Measurements from ENCODE around the gene CALHM3. TPM values are rescaled to one million over a fixed set of nuclear protein-coding genes. Genes with fewer than 3 reads are reported as not detected.
"Not testable (repeated sequence)": the region's sequence is repeated elsewhere in the genome, so short reads cannot be mapped to it uniquely, and the experiment has no call there.

Gene CALHM3
- total RNA-seq, 1 donor from 2014 or later = not detected

DNA sequence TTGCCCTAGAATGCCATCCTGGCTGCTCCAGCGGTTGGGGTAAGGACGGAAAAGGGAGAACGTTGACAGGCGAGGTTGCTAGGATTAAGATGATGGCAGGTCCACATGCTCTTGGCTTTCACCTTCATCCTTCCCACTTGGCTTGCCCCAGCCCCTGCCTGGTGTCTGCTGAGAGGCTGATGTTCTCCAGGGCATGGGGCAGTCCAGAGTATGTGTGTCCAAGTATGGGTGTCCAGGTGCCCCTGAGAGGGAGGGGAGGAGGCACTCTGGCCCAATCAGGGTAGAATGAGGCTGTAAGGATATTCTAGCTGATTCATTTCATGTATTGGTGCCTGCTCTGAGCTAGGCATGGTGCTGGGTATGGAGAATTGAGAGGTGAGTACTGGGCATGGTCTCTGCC, 27.0 kb upstream of the CALHM3 start:
- H3K4me1 ChIP-seq = peaks cover 8% of the 10 kb centered on the region
- intact Hi-C loops (cut with DNase I) = no loop called here
- H3K36me3 ChIP-seq = no peaks in the 10 kb centered on the region
- no peaks in the 10 kb centered on the region for H3K9me3 ChIP-seq
- DNase-seq (ENCODE audit: extremely low spot score in 2 of 2) = no peak
- TF ChIP-seq CTCF (IDR thresholded peaks at IDR 0.05) (no peak), POLR2A (IDR thresholded peaks at IDR 0.05) (no peak), POLR2AphosphoS5 (IDR thresholded peaks at IDR 0.05; ENCODE audit: insufficient read depth in 1 of 2, low read depth in 1 of 2) (no peak)
- H3K4me3 ChIP-seq = no peak overlapping the region
- H3K27me3 ChIP-seq = no peaks in the 10 kb centered on the region
- no peak overlapping the region for H3K27ac ChIP-seq

GRCh38 chr10:103504181-103504783, 25.2 kb upstream of the CALHM3 start:
- no peak for TF ChIP-seq CTCF (IDR thresholded peaks at IDR 0.05)
- TF ChIP-seq POLR2AphosphoS5 (IDR thresholded peaks at IDR 0.05; ENCODE audit: insufficient read depth in 1 of 2, low read depth in 1 of 2) = no peak
- TF ChIP-seq POLR2A (IDR thresholded peaks at IDR 0.05) = no peak
- H3K4me3 ChIP-seq = no peak overlapping the region
- H3K27ac ChIP-seq = no peak overlapping the region
- H3K27me3 ChIP-seq = no peaks in the 10 kb centered on the region
- no peak for DNase-seq (ENCODE audit: extremely low spot score in 2 of 2)
- no peaks in the 10 kb centered on the region for H3K36me3 ChIP-seq
- no peaks in the 10 kb centered on the region for H3K9me3 ChIP-seq
- intact Hi-C loops (cut with DNase I) = no loop called here
- H3K4me1 ChIP-seq = peaks cover 8% of the 10 kb centered on the region

DNA sequence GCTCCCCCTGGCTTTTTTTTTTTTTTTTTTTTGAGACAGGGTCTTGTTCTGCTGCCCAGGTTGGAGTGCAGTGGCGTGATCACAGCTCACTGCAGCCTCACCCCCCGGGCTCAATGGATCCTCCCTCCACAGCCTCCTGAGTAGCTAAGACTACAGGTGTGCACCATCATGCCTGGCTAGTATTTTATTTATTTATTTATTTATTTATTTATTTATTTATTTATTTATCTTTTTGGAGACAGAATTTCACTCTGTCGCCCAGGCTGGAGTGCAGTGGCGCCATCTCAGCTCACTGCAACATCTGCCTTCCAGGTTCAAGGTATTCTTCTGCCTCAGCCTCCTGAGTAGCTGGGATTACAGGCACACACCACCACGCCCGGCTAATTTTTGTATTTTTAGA, 24.7 kb upstream of the CALHM3 start:
- H3K4me1 ChIP-seq; H3K27ac ChIP-seq; H3K4me3 ChIP-seq; H3K27me3 ChIP-seq; H3K36me3 ChIP-seq; H3K9me3 ChIP-seq; intact Hi-C loops (cut with DNase I); DNase-seq (ENCODE audit: extremely low spot score in 2 of 2): not testable (repeated sequence)

DNA sequence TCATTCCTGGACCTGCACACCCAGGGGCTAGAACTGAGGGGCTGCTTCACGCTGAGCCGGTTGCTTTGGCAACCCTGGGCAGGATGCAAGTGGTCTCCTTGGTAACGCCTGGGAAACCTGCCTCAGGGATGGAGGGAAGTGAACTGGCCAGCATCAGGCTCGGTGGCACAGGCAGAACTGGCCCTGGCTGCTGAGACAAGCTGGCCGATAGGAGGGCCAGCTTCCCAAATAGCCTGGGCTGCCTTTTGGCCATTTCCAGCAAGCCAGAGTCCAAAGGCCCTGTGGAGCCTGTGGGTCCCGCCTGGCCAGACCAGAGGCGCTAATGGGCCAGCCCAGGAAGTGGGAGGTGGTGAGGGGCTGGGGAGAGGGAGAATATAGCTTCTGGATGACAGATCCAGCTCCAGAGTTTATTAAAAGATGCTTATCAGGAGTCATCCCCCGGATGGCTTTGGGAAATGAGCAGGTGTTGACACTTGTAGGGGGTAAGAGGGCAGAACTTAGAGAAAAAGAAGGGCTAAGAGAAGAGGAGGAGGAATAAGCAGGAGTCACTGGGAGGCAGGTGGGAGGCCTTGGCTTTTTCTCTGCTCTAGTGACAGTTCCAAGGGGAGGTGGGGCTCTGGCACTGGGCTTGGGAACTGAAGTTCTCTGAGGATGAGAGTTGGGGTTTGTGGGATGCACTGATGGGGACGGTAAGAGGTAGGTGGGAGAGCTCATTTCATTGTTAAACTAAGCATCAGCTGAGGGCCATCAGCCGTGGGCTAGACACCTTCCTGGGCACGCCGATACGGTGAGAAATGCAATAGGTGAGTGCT, 24.0 kb upstream of the CALHM3 start:
- no peak overlapping the region for H3K27ac ChIP-seq
- no peak overlapping the region for H3K4me3 ChIP-seq
- DNase-seq (ENCODE audit: extremely low spot score in 2 of 2) = no peak
- no peak for TF ChIP-seq POLR2AphosphoS5 (IDR thresholded peaks at IDR 0.05; ENCODE audit: insufficient read depth in 1 of 2, low read depth in 1 of 2)
- TF ChIP-seq POLR2A (IDR thresholded peaks at IDR 0.05) = no peak
- no peak for TF ChIP-seq CTCF (IDR thresholded peaks at IDR 0.05)
- intact Hi-C loops (cut with DNase I) = no loop called here
- H3K9me3 ChIP-seq = no peaks in the 10 kb centered on the region
- H3K4me1 ChIP-seq = peaks cover 8% of the 10 kb centered on the region
- H3K27me3 ChIP-seq = no peaks in the 10 kb centered on the region
- no peaks in the 10 kb centered on the region for H3K36me3 ChIP-seq

- Histone ChIP-seq H3K27ac (no peak overlapping the region), H3K4me1 (peaks cover 8% of the 10 kb centered on the region), H3K27me3 (no peaks in the 10 kb centered on the region), H3K36me3 (no peaks in the 10 kb centered on the region), H3K4me3 (no peak overlapping the region), H3K9me3 (no peaks in the 10 kb centered on the region)
- TF ChIP-seq CTCF (IDR thresholded peaks at IDR 0.05) (no peak), POLR2AphosphoS5 (IDR thresholded peaks at IDR 0.05; ENCODE audit: insufficient read depth in 1 of 2, low read depth in 1 of 2) (no peak), POLR2A (IDR thresholded peaks at IDR 0.05) (no peak)
- intact Hi-C loops (cut with DNase I) = no loop called here
- DNase-seq (ENCODE audit: extremely low spot score in 2 of 2) = no peak
Observed at GRCh38 chr10:103501186-103501585, 22.1 kb upstream of the CALHM3 start.
